CD14-positive monocyte (primary cell): Measurements from ENCODE around the gene TBC1D30. TPM values are rescaled to one million over a fixed set of nuclear protein-coding genes. Genes with fewer than 3 reads are reported as not detected.
A peak's percentile ranks its signal among the peaks of the same experiment; 100 is the strongest.

Experiments
- DNase-seq, 3 donors: peaks; one replicate each; pipeline ENCODE4 v3.0.0-alpha.2; 2011 to 2022
- H2AFZ ChIP-seq: 2 replicates; pipeline ENCODE4 v1.6.0; 2012; ENCODE audit warnings: mild to moderate bottlenecking, low read depth, low read length, inconsistent platforms; ENCODE audit not compliant: insufficient read depth, poor library complexity, severe bottlenecking
- H3K27ac ChIP-seq, 2 donors: 1 replicate in 1 of 2; 2 replicates in 1 of 2; pipeline ENCODE4 v1.5.1; 2012 to 2013; ENCODE audit warnings: low read length in 2 of 2, control low read depth in 1 of 2, inconsistent platforms in 1 of 2, low read depth in 1 of 2, mild to moderate bottlenecking in 1 of 2
- H3K27me3 ChIP-seq, 2 donors: one replicate each; pipeline versions ENCODE4 v1.6.0 to v1.6.1; 2011 to 2013; ENCODE audit warnings: low read length in 2 of 2; ENCODE audit not compliant: control insufficient read depth in 2 of 2, insufficient read depth in 2 of 2
- H3K36me3 ChIP-seq, 2 donors: replicated peaks in 1 of 2; 1 replicate in 1 of 2; 2 replicates in 1 of 2; pipeline versions ENCODE4 v1.5.1 to v1.6.1; 2012 to 2013; ENCODE audit warnings: low read length in 2 of 2, control low read depth in 1 of 2, inconsistent platforms in 1 of 2, mild to moderate bottlenecking in 1 of 2; ENCODE audit not compliant: insufficient read depth in 2 of 2, control insufficient read depth in 1 of 2
- H3K4me1 ChIP-seq, 2 donors: 1 replicate in 1 of 2; 2 replicates in 1 of 2; pipeline versions ENCODE4 v1.5.1 to v1.6.1; 2012 to 2013; ENCODE audit warnings: low read length in 2 of 2, control low read depth in 1 of 2, inconsistent platforms in 1 of 2, mild to moderate bottlenecking in 1 of 2, moderate library complexity in 1 of 2; ENCODE audit not compliant: insufficient read depth in 2 of 2, control insufficient read depth in 1 of 2
- H3K4me2 ChIP-seq: replicated peaks from 2 replicates; pipeline ENCODE3; 2012; ENCODE audit warnings: low read length, moderate library complexity, mild to moderate bottlenecking; ENCODE audit not compliant: poor library complexity, severe bottlenecking; ENCODE audit errors: extremely low read depth
- H3K4me3 ChIP-seq, 3 experiments: fragments of 200-600 bp in 1 of 3; sonication (generic) in 1 of 3; replicated peaks in 1 of 3; 1 replicate in 2 of 3; 2 replicates in 1 of 3; pipeline ENCODE4 v1.5.1; 2011 to 2013; ENCODE audit warnings: low read length in 3 of 3, mild to moderate bottlenecking in 3 of 3, control low read depth in 2 of 3, low read depth in 2 of 3, inconsistent platforms in 1 of 3, moderate library complexity in 1 of 3
- H3K79me2 ChIP-seq: 2 replicates; pipeline ENCODE4 v1.6.0; 2012; ENCODE audit warnings: mild to moderate bottlenecking, control low read depth, inconsistent platforms, low read length, moderate library complexity; ENCODE audit not compliant: insufficient read depth
- H3K9ac ChIP-seq: 2 replicates; pipeline ENCODE4 v1.6.0; 2017; ENCODE audit warnings: low read length, mild to moderate bottlenecking; ENCODE audit not compliant: insufficient read depth, poor library complexity, severe bottlenecking
- H3K9me3 ChIP-seq, 2 donors: replicated peaks in 1 of 2; 1 replicate in 1 of 2; 2 replicates in 1 of 2; pipeline versions ENCODE4 v1.5.1 to v1.6.1; 2012 to 2013; ENCODE audit warnings: low read length in 2 of 2, control low read depth in 1 of 2; ENCODE audit not compliant: control insufficient read depth in 1 of 2, insufficient read depth in 1 of 2
- H4K20me1 ChIP-seq: 2 replicates; pipeline ENCODE4 v1.6.0; 2012; ENCODE audit warnings: mild to moderate bottlenecking, low read length, control low read depth, moderate library complexity; ENCODE audit not compliant: insufficient read depth
- H3K27ac Mint-ChIP-seq, 7 donors: one replicate each; pipeline ENCODE4 v1.8.0; 2020; ENCODE audit warnings: mild to moderate bottlenecking in 7 of 7, mixed read lengths in 7 of 7, moderate library complexity in 6 of 7, inconsistent platforms in 2 of 7
- H3K27me3 Mint-ChIP-seq, 3 donors: one replicate each; pipeline ENCODE4 v1.8.0; 2021 to 2022; ENCODE audit warnings: low read depth in 3 of 3, mild to moderate bottlenecking in 3 of 3, mixed read lengths in 3 of 3, moderate library complexity in 3 of 3, inconsistent platforms in 1 of 3
- H3K36me3 Mint-ChIP-seq, 2 donors: one replicate each; pipeline ENCODE4 v1.8.0; 2020; ENCODE audit warnings: mixed read lengths in 2 of 2, inconsistent platforms in 1 of 2, mild to moderate bottlenecking in 1 of 2
- H3K4me1 Mint-ChIP-seq: one replicate; pipeline ENCODE4 v1.8.0; 2020; ENCODE audit warnings: mild to moderate bottlenecking, mixed read lengths
- H3K4me3 Mint-ChIP-seq, 2 donors: one replicate each; pipeline ENCODE4 v1.8.0; 2020; ENCODE audit warnings: mild to moderate bottlenecking in 2 of 2, mixed read lengths in 2 of 2, moderate library complexity in 1 of 2
- H3K9me3 Mint-ChIP-seq, 7 donors: one replicate each; pipeline ENCODE4 v1.8.0; 2020 to 2022; ENCODE audit warnings: mixed read lengths in 7 of 7, mild to moderate bottlenecking in 6 of 7, moderate library complexity in 6 of 7, inconsistent platforms in 2 of 7
- WGBS: methylation state at CpG from one replicate; pipeline ENCODE4 v1.1.5; 2013; ENCODE audit warnings: missing lambda C conversion rate; ENCODE audit not compliant: insufficient coverage; 5-methylcytosine and 5-hydroxymethylcytosine counted together
- intact Hi-C, 2 donors: fragments of 100-400 bp; cut with micrococcal nuclease; formaldehyde crosslinking; loops; one replicate each; pipeline versions ENCODE4 v1.15.0 to v1.15.1; 2023
- polyA plus RNA-seq, 3 donors: library from polyadenylated mRNA; depleted of rRNA in 1 of 3; unstranded in 2 of 3; stranded (reverse) in 1 of 3; fragments of 300-500 nt in 2 of 3; fragments of >200 nt in 1 of 3; fragmentation: Illumina TruSeq in 2 of 3; gene quantifications; 1 replicate in 2 of 3; 2 replicates in 1 of 3; pipeline ENCODE4 v1.2.3, GENCODE V29; 2012 to 2021
- TF ChIP-seq, protein P1 (sequence below): fragments of 200-600 bp; IDR thresholded peaks from one replicate; pipeline ENCODE4 v1.8.0; 2022; ENCODE audit warnings: antibody characterized with exemption, mild to moderate bottlenecking

The TBC1D30 gene
- polyA plus RNA-seq, 3 donors: 1.1 to 2.8 (median 2.7) TPM

DNA sequence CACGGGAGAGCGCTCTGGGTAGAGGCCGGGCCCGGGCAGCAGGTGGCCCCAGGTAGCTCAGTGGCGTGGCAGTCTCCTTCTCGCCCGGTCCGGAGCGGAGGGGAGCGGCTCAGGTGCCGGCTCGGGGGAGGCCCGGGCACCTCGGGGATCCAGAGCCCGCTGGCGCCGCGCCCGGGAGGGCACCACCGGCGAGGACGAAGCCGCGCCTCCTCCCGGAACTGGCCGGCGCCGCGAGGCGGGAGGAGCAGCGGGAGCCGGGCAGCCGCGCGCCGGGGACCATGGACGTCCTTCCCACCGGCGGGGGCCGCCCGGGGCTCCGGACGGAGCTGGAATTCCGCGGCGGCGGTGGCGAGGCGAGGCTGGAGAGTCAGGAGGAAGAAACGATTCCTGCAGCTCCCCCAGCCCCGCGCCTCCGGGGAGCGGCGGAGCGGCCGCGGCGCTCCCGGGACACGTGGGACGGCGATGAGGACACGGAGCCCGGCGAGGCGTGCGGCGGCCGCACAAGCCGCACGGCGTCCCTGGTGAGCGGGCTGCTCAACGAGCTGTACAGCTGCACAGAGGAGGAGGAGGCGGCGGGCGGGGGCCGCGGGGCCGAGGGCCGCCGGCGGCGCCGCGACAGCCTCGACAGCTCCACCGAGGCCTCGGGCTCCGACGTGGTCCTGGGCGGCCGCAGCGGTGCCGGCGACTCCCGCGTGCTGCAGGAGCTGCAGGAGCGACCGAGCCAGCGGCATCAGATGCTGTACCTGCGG lies 43.7 kb upstream of the TBC1D30 start:
- H4K20me1 ChIP-seq: no peaks in the 10 kb centered on the region
- Mint-ChIP-seq H3K36me3 (peaks cover 9 to 13% of the 10 kb centered on the region in 2 donors), H3K27ac (peak overlapping the region in 1 of 7 donors; percentile 80), H3K4me3 (peak overlapping the region; percentile 93 to 95), H3K27me3 (peaks cover 58 to 72% (median 59%) of the 10 kb centered on the region in 3 donors), H3K9me3 (peaks cover 8 to 31% (median 24%) of the 10 kb centered on the region in 7 donors), H3K4me1 (peaks cover 25% of the 10 kb centered on the region)
- H3K27me3 ChIP-seq: peaks cover 44 to 58% of the 10 kb centered on the region in 2 donors
- peak overlapping the region; percentile 46 to 77 (median 54) for H3K4me3 ChIP-seq
- peak overlapping the region; percentile 93 for H2AFZ ChIP-seq
- peaks cover 24 to 31% of the 10 kb centered on the region in 2 donors for H3K4me1 ChIP-seq
- intact Hi-C loops: loop anchor here in 1 of 2 donors (10.0 kb wide), 2 partner anchors 46 to 236 kb away; no protein-coding TSS in a partner anchor
- WGBS: under 1% methylated on average over 102 of the region's 103 CpGs
- TF ChIP-seq, protein P1, sequence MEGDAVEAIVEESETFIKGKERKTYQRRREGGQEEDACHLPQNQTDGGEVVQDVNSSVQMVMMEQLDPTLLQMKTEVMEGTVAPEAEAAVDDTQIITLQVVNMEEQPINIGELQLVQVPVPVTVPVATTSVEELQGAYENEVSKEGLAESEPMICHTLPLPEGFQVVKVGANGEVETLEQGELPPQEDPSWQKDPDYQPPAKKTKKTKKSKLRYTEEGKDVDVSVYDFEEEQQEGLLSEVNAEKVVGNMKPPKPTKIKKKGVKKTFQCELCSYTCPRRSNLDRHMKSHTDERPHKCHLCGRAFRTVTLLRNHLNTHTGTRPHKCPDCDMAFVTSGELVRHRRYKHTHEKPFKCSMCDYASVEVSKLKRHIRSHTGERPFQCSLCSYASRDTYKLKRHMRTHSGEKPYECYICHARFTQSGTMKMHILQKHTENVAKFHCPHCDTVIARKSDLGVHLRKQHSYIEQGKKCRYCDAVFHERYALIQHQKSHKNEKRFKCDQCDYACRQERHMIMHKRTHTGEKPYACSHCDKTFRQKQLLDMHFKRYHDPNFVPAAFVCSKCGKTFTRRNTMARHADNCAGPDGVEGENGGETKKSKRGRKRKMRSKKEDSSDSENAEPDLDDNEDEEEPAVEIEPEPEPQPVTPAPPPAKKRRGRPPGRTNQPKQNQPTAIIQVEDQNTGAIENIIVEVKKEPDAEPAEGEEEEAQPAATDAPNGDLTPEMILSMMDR: no peak
- H3K27ac ChIP-seq: no peak overlapping the region
- peak in 2 of 3 donors; percentile 23 to 45 for DNase-seq
- no peaks in the 10 kb centered on the region for H3K36me3 ChIP-seq
- H3K9ac ChIP-seq: peak overlapping the region; percentile 60
- H3K4me2 ChIP-seq: peak overlapping the region; percentile 94
- H3K9me3 ChIP-seq: peaks cover 0 to 18% of the 10 kb centered on the region in 2 donors
- no peaks in the 10 kb centered on the region for H3K79me2 ChIP-seq

DNA sequence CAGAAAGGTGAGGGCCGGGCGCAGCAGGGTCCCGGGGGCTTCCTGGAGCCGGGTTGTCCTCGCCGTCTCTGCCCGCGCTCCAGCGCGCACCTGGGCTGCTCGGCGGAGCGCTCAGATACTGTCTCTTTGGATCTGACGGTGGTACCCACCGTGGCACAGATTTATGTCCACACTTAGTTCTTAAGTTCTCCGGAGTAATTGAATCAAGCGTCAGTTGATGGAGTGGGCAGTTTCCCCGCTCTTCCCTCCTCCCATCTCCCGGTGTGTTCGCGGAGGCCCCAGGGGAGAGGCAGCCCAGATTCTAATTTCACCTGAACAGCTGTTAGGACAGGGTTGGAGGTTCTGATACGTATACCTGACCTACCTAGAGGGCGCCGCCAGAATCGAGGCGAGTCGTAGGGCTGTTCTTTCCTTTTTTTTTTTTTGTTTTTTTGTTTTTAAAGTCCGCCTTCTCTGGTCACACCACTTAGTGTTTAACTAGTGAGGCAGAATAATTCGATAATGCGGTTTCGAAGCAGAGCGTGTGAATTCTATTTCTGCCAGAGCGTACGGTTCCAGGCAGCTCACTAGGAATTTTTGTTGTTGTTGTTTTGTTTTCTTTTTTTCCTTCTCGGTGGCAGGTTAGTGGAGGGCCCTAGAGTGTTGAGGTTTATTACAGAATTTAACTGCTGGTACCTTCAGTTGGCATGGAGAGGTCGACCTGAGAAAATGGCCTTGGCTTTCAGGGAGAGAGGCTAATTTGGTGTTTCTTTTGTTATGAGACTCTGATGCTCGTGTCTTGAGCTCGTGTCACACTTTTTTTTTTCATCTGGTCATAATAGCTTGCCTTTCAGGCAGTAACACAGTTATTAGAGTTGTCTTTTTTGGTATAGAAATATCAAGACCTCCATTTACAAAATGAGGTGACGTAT lies 42.9 kb upstream of the TBC1D30 start:
- peak in 1 of 3 donors; percentile 9 for DNase-seq
- no peaks in the 10 kb centered on the region for H3K36me3 ChIP-seq
- H3K27me3 Mint-ChIP-seq: peaks cover 51 to 64% (median 52%) of the 10 kb centered on the region in 3 donors
- H2AFZ ChIP-seq: peak overlapping the region; percentile 93
- peak overlapping the region; percentile 60 for H3K9ac ChIP-seq
- TF ChIP-seq, protein P1: no peak
- peak overlapping the region; percentile 46 to 77 (median 54) for H3K4me3 ChIP-seq
- intact Hi-C loops: loop anchor here in 1 of 2 donors (10.0 kb wide), 2 partner anchors 47 to 237 kb away; no protein-coding TSS in a partner anchor
- no peak overlapping the region for H3K27ac ChIP-seq
- H3K4me1 ChIP-seq: peaks cover 24 to 31% of the 10 kb centered on the region in 2 donors
- peaks cover 25% of the 10 kb centered on the region for H3K4me1 Mint-ChIP-seq
- H3K79me2 ChIP-seq: no peaks in the 10 kb centered on the region
- H3K9me3 Mint-ChIP-seq: peaks cover under 1 to 22% (median 15%) of the 10 kb centered on the region in 7 donors
- peaks cover 0 to 10% of the 10 kb centered on the region in 2 donors for H3K9me3 ChIP-seq
- 3% methylated on average over 29 of the region's 39 CpGs for WGBS
- peak overlapping the region; percentile 94 for H3K4me2 ChIP-seq
- H3K27ac Mint-ChIP-seq: peak overlapping the region in 6 of 7 donors; percentile 71 to 83 (median 78)
- H3K4me3 Mint-ChIP-seq: peak overlapping the region; percentile 93 to 95
- H3K27me3 ChIP-seq: peaks cover 41 to 50% of the 10 kb centered on the region in 2 donors
- no peaks in the 10 kb centered on the region for H4K20me1 ChIP-seq
- peaks cover 5 to 13% of the 10 kb centered on the region in 2 donors for H3K36me3 Mint-ChIP-seq
